Stomach (tissue), 9 donors: ENCODE results near the gene BCL2L11. TPM values are rescaled to one million over a fixed set of nuclear protein-coding genes. Genes with fewer than 3 reads are reported as not detected.

Source experiments
- DNase-seq, 2 donors: peaks; one replicate each; pipeline versions ENCODE4 v3.0.0 to v3.0.0-alpha.2; 2013 to 2019
- H3K27ac ChIP-seq, 5 donors: fragments of 200-600 bp in 4 of 5; sonication (generic) in 4 of 5; one replicate each; pipeline ENCODE4 v1.5.1; 2013 to 2019; ENCODE audit warnings: mild to moderate bottlenecking in 1 of 5, moderate library complexity in 1 of 5
- H3K27me3 ChIP-seq, 3 donors: fragments of 200-600 bp; sonication (generic); one replicate each; pipeline ENCODE4 v1.5.1; 2017 to 2019; ENCODE audit warnings: mixed run types in 1 of 3
- H3K36me3 ChIP-seq, 4 donors: fragments of 200-600 bp; sonication (generic); 1 replicate in 3 of 4; 2 replicates in 1 of 4; pipeline ENCODE4 v1.5.1; 2016 to 2019
- H3K4me1 ChIP-seq, 4 donors: fragments of 200-600 bp; sonication (generic); one replicate each; pipeline ENCODE4 v1.5.1; 2016 to 2019
- H3K4me3 ChIP-seq, 4 donors: fragments of 200-600 bp; sonication (generic) in 3 of 4; one replicate each; pipeline ENCODE4 v1.5.1; 2016 to 2019; ENCODE audit warnings: mild to moderate bottlenecking in 1 of 4
- H3K9me3 ChIP-seq, 4 donors: fragments of 200-600 bp; sonication (generic); one replicate each; pipeline ENCODE4 v1.5.1; 2016 to 2019
- CTCF ChIP-seq, 7 experiments: fragments of 450-650 bp in 4 of 7; fragments of 200-600 bp in 3 of 7; sonication (generic) in 3 of 7; IDR thresholded peaks; one replicate each; pipeline ENCODE4 v1.5.1; 2016 to 2019; ENCODE audit warnings: antibody characterized with exemption in 7 of 7, control low read depth in 2 of 7, mild to moderate bottlenecking in 1 of 7
- EP300 ChIP-seq: sonication (generic); formaldehyde crosslinking; IDR thresholded peaks from one replicate; pipeline ENCODE4 v1.6.1; 2017; ENCODE audit warnings: antibody characterized with exemption
- POLR2A ChIP-seq, 4 donors: fragments of 450-650 bp; IDR thresholded peaks; one replicate each; pipeline ENCODE4 v1.6.1; 2016; ENCODE audit warnings: antibody characterized with exemption in 4 of 4, control low read depth in 2 of 4, mild to moderate bottlenecking in 1 of 4, moderate library complexity in 1 of 4
- POLR2AphosphoS5 ChIP-seq, 3 donors: sonication (generic); formaldehyde crosslinking; IDR thresholded peaks; one replicate each; pipeline ENCODE4 v1.6.1; 2016; ENCODE audit warnings: antibody characterized with exemption in 3 of 3
- WGBS, 5 donors: extraction: QIAGEN DNeasy Blood & Tissue Kit in 3 of 5; methylation state at CpG; one replicate each; pipeline versions ENCODE4 v1.1.5 to v1.1.7; 2013 to 2018; 5-methylcytosine and 5-hydroxymethylcytosine counted together
- intact Hi-C: fragments of 100-400 bp; cut with DNase I; formaldehyde crosslinking; loops from one replicate; pipeline ENCODE4 v1.15.1; 2023; ENCODE audit warnings: low total_unique reads
- polyA plus RNA-seq, 3 donors: library from polyadenylated mRNA; stranded (reverse); fragments of 200-250 nt; gene quantifications; one replicate each; pipeline ENCODE4 v1.2.3, GENCODE V29; 2013
- total RNA-seq, 5 donors: library from RNA; depleted of rRNA; stranded (reverse); fragments of >200 nt; gene quantifications; one replicate each; pipeline versions ENCODE4 v1.1.0 to v1.2.3, GENCODE V29; 2014 to 2016
- donor health status: healthy with polysubstance abuse.
- donor health status: Bipolar disorder and iron deficiency.
- donor health status: healthy.

Gene BCL2L11
- total and polyA plus RNA-seq, 8 donors: 0.29 to 41.2 (median 4.8) TPM

- Histone ChIP-seq H3K4me3 (no peak overlapping the region), H3K4me1 (peaks cover 21 to 49% (median 32%) of the 10 kb centered on the region in 4 donors), H3K36me3 (peaks cover 3 to 22% (median 11%) of the 10 kb centered on the region in 4 donors), H3K27ac (no peak overlapping the region), H3K27me3 (no peaks in the 10 kb centered on the region), H3K9me3 (no peaks in the 10 kb centered on the region)
- no peak for DNase-seq
- WGBS, 5 donors: 90 to 94% (median 92%) methylated on average over 5 of the region's 5 CpGs
- TF ChIP-seq EP300 (no peak), POLR2AphosphoS5 (IDR thresholded peaks at IDR 0.05) (no peak), POLR2A (IDR thresholded peaks at IDR 0.05) (no peak), CTCF (IDR thresholded peaks at IDR 0.05) (no peak)
- intact Hi-C loops: no loop called here
Measured at GRCh38 chr2:111159641-111160040, 38.9 kb downstream of the BCL2L11 start.

GRCh38 chr2:111160758-111161157 is 40.0 kb downstream of the BCL2L11 start:
- WGBS, 5 donors: 81 to 97% (median 93%) methylated on average over 3 of the region's 3 CpGs

GRCh38 chr2:111161971-111162370 is 41.3 kb downstream of the BCL2L11 start:
- Histone ChIP-seq H3K9me3 (no peaks in the 10 kb centered on the region), H3K36me3 (peaks cover 0 to 41% (median 22%) of the 10 kb centered on the region in 4 donors), H3K4me3 (peak overlapping the region in 1 of 4 donors; percentile 2), H3K27me3 (no peaks in the 10 kb centered on the region), H3K27ac (no peak overlapping the region), H3K4me1 (peaks cover 22 to 52% (median 34%) of the 10 kb centered on the region in 4 donors)
- peak; percentile 67 to 69 for DNase-seq
- no peak for TF ChIP-seq POLR2A (IDR thresholded peaks at IDR 0.05)
- TF ChIP-seq CTCF (IDR thresholded peaks at IDR 0.05): no peak
- TF ChIP-seq POLR2AphosphoS5 (IDR thresholded peaks at IDR 0.05): peak in 2 of 3 donors; percentile 20 to 47
- TF ChIP-seq EP300: no peak
- 30 to 65% (median 42%) methylated on average over 12 of the region's 12 CpGs for WGBS, 5 donors
- intact Hi-C loops: no loop called here

More at GRCh38 chr2:111160758-111161157, 40.0 kb downstream of the BCL2L11 start:
- H3K4me3 ChIP-seq: no peak overlapping the region
- no peaks in the 10 kb centered on the region for H3K27me3 ChIP-seq
- no peaks in the 10 kb centered on the region for H3K9me3 ChIP-seq
- H3K36me3 ChIP-seq: peaks cover 0 to 30% (median 17%) of the 10 kb centered on the region in 4 donors
- TF ChIP-seq EP300: no peak
- no peak for TF ChIP-seq POLR2AphosphoS5 (IDR thresholded peaks at IDR 0.05)
- TF ChIP-seq CTCF (IDR thresholded peaks at IDR 0.05): no peak
- no peak for TF ChIP-seq POLR2A (IDR thresholded peaks at IDR 0.05)
- H3K4me1 ChIP-seq: peaks cover 21 to 49% (median 30%) of the 10 kb centered on the region in 4 donors
- intact Hi-C loops: no loop called here
- DNase-seq: no peak
- no peak overlapping the region for H3K27ac ChIP-seq

- H3K4me1 ChIP-seq: peaks cover 22 to 60% (median 41%) of the 10 kb centered on the region in 4 donors
- DNase-seq: peak; percentile 48 to 83
- H3K27ac ChIP-seq: peak overlapping the region in 3 of 5 donors; percentile 11 to 57 (median 20)
- WGBS, 5 donors: 11 to 30% (median 18%) methylated on average over 12 of the region's 12 CpGs
- peak overlapping the region in 1 of 4 donors; percentile 29 for H3K4me3 ChIP-seq
- peak; percentile 9 to 69 (median 53) for TF ChIP-seq POLR2AphosphoS5 (IDR thresholded peaks at IDR 0.05)
- TF ChIP-seq EP300: no peak
- peaks cover 0 to 44% (median 21%) of the 10 kb centered on the region in 4 donors for H3K36me3 ChIP-seq
- intact Hi-C loops: no loop called here
- H3K9me3 ChIP-seq: no peaks in the 10 kb centered on the region
- no peaks in the 10 kb centered on the region for H3K27me3 ChIP-seq
Measured at GRCh38 chr2:111162718-111163331, 42.1 kb downstream of the BCL2L11 start.

GRCh38 chr2:111164078-111164477 is 43.4 kb downstream of the BCL2L11 start:
- Histone ChIP-seq H3K27me3 (no peaks in the 10 kb centered on the region), H3K36me3 (peaks cover 0 to 39% (median 16%) of the 10 kb centered on the region in 4 donors), H3K4me1 (peaks cover 22 to 73% (median 52%) of the 10 kb centered on the region in 4 donors), H3K4me3 (no peak overlapping the region), H3K27ac (no peak overlapping the region), H3K9me3 (no peaks in the 10 kb centered on the region)
- intact Hi-C loops: no loop called here
- no peak for DNase-seq
- TF ChIP-seq POLR2A (IDR thresholded peaks at IDR 0.05) (no peak), EP300 (no peak), POLR2AphosphoS5 (IDR thresholded peaks at IDR 0.05) (no peak), CTCF (IDR thresholded peaks at IDR 0.05) (no peak)
- 92 to 95% (median 93%) methylated on average over 12 of the region's 12 CpGs for WGBS, 5 donors
